ENCODE data around the gene KLHL26. TPM values are rescaled to one million over a fixed set of nuclear protein-coding genes. Genes with fewer than 3 reads are reported as not detected.

The KLHL26 gene
- total RNA-seq, 1 donor from 2014 or later = 12.3 TPM

DNA sequence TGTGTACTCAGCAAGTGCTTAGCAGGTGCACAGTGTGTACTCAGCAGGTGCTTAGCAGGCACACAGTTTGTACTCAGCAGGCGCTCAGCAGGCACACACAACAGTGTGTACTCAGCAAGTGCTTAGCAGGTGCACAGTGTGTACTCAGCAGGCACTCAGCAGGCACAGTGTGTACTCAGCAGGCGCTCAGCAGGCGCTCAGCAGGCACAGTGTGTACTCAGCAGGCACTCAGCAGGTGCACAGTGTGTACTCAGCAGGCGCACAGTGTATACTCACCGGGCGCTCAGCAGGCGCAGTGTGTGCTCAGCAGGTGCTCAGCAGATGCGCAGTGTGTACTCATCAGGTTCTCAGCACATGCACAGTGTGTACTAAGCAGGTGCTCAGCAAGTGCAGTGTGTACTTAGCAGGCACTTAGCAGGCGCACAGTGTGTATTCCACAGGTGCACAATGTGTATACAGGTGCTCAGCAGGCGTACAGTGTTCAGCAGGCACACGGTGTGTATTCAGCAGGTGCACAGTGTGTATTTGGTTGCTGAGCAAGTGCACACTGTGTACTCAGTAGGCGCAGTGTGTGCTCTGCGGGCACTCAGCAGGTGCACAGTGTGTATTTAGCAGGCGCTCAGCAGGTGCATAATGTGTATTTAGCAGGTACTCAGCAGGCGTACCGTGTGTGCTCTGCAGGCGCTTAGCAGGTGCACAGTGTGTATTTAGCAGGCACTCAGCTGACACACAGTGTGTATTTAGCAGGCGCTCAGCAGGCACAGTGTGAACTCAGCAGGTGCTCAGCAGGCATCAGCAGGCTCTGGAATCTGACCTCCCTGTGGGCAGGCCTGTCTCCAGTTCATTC lies 61.7 kb downstream of the KLHL26 start:
- no peaks in the 10 kb centered on the region for H3K9me3 Mint-ChIP-seq
- H3K4me3 Mint-ChIP-seq = no peak overlapping the region
- H3K27me3 Mint-ChIP-seq (ENCODE audit: low read depth) = peaks cover 2% of the 10 kb centered on the region
- TF ChIP-seq, protein P1, sequence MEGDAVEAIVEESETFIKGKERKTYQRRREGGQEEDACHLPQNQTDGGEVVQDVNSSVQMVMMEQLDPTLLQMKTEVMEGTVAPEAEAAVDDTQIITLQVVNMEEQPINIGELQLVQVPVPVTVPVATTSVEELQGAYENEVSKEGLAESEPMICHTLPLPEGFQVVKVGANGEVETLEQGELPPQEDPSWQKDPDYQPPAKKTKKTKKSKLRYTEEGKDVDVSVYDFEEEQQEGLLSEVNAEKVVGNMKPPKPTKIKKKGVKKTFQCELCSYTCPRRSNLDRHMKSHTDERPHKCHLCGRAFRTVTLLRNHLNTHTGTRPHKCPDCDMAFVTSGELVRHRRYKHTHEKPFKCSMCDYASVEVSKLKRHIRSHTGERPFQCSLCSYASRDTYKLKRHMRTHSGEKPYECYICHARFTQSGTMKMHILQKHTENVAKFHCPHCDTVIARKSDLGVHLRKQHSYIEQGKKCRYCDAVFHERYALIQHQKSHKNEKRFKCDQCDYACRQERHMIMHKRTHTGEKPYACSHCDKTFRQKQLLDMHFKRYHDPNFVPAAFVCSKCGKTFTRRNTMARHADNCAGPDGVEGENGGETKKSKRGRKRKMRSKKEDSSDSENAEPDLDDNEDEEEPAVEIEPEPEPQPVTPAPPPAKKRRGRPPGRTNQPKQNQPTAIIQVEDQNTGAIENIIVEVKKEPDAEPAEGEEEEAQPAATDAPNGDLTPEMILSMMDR (conservative IDR thresholded peaks at IDR 0.05) = no peak
- H3K36me3 Mint-ChIP-seq (ENCODE audit: low read depth) = no peaks in the 10 kb centered on the region
- no peak overlapping the region for H3K27ac Mint-ChIP-seq (ENCODE audit: unreplicated experiment)
- DNase-seq (ENCODE audit: low read depth, low spot score) = no peak
- peaks cover 9% of the 10 kb centered on the region for H3K4me1 Mint-ChIP-seq

DNA sequence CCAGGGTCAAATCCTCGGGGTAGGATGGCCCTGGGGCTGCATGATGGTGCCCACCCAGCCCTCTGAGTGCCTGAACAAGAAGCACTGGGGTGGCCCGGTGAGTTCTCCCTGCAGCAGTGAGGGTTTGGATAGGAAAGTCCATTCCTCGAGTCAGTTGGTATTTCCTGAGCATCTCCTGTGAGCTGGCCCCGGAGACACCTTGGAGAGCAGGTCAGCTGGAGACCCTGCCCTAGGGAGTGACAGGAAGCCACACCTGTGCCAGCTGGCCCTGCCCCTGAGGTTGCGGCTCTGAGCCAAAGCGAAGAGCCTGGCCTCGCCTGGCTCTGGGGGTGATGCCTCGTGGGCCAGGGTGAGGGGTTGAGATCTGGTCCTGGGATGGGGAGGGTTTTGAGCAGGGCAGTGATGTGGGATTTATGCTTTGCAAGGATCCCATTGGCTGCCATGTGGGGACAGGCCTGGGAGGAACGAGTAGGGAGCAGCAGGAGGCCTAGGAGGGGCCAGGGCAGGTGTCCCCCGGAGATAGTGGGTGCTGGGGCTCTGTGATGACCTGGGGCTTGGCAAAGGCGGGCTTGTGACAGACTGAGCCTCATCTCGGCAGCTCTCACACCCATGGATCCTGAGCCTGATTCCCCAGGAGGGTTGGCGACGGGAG lies 62.7 kb downstream of the KLHL26 start:
- H3K4me1 Mint-ChIP-seq = peaks cover 9% of the 10 kb centered on the region
- TF ChIP-seq, protein P1 (conservative IDR thresholded peaks at IDR 0.05) = no peak
- no peak for DNase-seq (ENCODE audit: low read depth, low spot score)
- H3K27me3 Mint-ChIP-seq (ENCODE audit: low read depth) = peaks cover 2% of the 10 kb centered on the region
- H3K36me3 Mint-ChIP-seq (ENCODE audit: low read depth) = no peaks in the 10 kb centered on the region
- H3K4me3 Mint-ChIP-seq = no peak overlapping the region
- no peak overlapping the region for H3K27ac Mint-ChIP-seq (ENCODE audit: unreplicated experiment)
- no peaks in the 10 kb centered on the region for H3K9me3 Mint-ChIP-seq

DNA sequence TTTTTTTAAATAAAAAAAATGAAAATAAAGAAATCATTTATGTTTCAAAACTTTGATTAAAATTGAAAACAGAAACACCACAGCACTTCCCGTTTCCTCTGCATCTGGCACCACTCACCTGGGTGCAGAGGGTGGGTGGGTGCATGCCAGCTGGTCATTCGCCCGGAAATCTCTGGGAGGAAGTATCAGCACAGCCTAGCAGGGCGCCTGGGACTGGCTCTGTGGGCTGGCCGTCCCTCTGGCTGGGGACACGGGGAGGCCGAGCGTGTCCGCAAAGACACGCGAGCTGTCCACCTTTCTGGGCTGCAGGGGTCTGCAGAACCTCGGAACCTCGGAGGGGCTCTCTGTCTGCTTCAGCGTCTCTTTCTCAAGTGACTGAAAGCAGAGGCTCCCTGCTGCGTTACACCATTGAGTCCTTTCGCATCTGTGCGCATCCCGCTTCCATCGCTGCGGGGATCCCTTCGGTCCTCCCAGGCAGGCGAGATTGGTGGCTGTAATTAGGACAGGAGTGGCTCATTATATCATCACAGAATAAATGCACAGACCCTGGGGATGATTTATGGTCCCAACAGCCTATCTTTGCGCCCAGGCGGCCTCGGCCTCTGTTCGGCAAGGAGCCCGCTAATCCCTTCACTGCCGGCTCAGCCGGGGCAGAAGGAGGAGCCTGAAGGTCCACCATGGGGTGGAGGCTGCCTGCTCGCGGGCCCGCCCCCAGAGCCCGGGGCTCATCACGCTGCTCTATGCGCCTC lies 63.8 kb downstream of the KLHL26 start:
- H3K4me3 Mint-ChIP-seq = peak overlapping the region; percentile 64
- DNase-seq (ENCODE audit: low read depth, low spot score) = peak; percentile 27
- no peak overlapping the region for H3K27ac Mint-ChIP-seq (ENCODE audit: unreplicated experiment)
- H3K4me1 Mint-ChIP-seq = peaks cover 9% of the 10 kb centered on the region
- H3K9me3 Mint-ChIP-seq = no peaks in the 10 kb centered on the region
- TF ChIP-seq, protein P1 (conservative IDR thresholded peaks at IDR 0.05) = no peak
- peaks cover 2% of the 10 kb centered on the region for H3K27me3 Mint-ChIP-seq (ENCODE audit: low read depth)
- no peaks in the 10 kb centered on the region for H3K36me3 Mint-ChIP-seq (ENCODE audit: low read depth)

DNA sequence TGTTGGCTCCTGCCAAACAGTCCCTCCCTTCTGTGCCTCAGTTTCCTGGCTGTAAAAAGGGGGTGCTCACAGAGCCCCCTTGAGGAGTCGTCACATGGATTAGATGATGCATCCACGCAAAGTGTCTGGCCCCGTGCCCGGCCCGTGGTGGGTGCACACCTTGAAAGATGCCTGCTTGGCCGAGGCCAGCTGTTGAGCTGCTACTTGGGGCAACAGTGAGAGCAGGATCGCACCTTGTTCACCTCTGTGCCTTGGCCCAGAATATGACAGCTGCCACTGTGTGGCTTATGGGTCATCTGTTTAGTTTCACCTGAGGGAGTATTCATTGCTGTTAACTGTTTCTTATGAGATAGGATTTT lies 64.4 kb downstream of the KLHL26 start:
- H3K4me1 Mint-ChIP-seq = peaks cover 9% of the 10 kb centered on the region
- no peak overlapping the region for H3K4me3 Mint-ChIP-seq
- no peak for DNase-seq (ENCODE audit: low read depth, low spot score)
- TF ChIP-seq, protein P1 (conservative IDR thresholded peaks at IDR 0.05) = no peak
- H3K36me3 Mint-ChIP-seq (ENCODE audit: low read depth) = no peaks in the 10 kb centered on the region
- H3K27me3 Mint-ChIP-seq (ENCODE audit: low read depth) = peaks cover 2% of the 10 kb centered on the region
- H3K27ac Mint-ChIP-seq (ENCODE audit: unreplicated experiment) = no peak overlapping the region
- H3K9me3 Mint-ChIP-seq = no peaks in the 10 kb centered on the region

DNA sequence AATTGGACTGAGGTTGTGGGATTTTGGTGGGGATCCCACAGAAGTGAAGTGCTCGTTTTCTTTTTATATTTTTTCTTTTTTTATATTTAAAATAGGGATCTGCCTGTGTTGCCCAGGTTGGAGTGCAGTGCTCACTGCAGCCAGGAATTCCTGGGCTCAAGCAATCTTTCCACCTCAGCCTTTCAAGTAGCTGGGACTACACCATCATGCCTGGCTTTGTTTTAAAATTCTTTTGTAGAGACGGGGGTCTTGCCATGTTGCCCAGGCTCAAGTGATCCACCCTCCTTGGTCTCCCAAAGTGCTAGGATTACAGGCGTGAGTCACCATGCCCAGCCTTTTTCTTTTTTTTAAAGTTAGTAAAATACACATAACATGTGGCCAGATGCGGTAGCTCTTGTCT lies 67.2 kb downstream of the KLHL26 start:
- Mint-ChIP-seq H3K27ac (ENCODE audit: unreplicated experiment) (no peak overlapping the region), H3K4me1 (peaks cover 9% of the 10 kb centered on the region), H3K27me3 (ENCODE audit: low read depth) (peaks cover 2% of the 10 kb centered on the region), H3K9me3 (no peaks in the 10 kb centered on the region), H3K36me3 (ENCODE audit: low read depth) (no peaks in the 10 kb centered on the region), H3K4me3 (no peak overlapping the region)
- DNase-seq (ENCODE audit: low read depth, low spot score) = no peak
- TF ChIP-seq, protein P1 (conservative IDR thresholded peaks at IDR 0.05) = no peak
